HL-60 (cell line): ENCODE data around the gene KAZN.

Experiments used
- POLR2AphosphoS5 ChIP-seq: IDR thresholded peaks from 2 replicates; pipeline ENCODE4 v1.6.1; 2012; ENCODE audit warnings: low read depth
- SPI1 ChIP-seq: IDR thresholded peaks from 2 replicates; pipeline ENCODE4 v1.6.1; 2012; ENCODE audit warnings: low read depth, mild to moderate bottlenecking, borderline replicate concordance
- TF ChIP-seq, protein P1 (sequence below): IDR thresholded peaks from one replicate; pipeline ENCODE4 v1.5.1; 2011; ENCODE audit warnings: low read length, control low read depth, inconsistent platforms; ENCODE audit not compliant: insufficient read depth
- TF ChIP-seq, protein P2 (sequence below): IDR thresholded peaks from 2 replicates; pipeline ENCODE4 v1.6.1; 2012; ENCODE audit warnings: low read depth; ENCODE audit not compliant: insufficient replicate concordance

- no peak for TF ChIP-seq SPI1
- TF ChIP-seq, protein P1, sequence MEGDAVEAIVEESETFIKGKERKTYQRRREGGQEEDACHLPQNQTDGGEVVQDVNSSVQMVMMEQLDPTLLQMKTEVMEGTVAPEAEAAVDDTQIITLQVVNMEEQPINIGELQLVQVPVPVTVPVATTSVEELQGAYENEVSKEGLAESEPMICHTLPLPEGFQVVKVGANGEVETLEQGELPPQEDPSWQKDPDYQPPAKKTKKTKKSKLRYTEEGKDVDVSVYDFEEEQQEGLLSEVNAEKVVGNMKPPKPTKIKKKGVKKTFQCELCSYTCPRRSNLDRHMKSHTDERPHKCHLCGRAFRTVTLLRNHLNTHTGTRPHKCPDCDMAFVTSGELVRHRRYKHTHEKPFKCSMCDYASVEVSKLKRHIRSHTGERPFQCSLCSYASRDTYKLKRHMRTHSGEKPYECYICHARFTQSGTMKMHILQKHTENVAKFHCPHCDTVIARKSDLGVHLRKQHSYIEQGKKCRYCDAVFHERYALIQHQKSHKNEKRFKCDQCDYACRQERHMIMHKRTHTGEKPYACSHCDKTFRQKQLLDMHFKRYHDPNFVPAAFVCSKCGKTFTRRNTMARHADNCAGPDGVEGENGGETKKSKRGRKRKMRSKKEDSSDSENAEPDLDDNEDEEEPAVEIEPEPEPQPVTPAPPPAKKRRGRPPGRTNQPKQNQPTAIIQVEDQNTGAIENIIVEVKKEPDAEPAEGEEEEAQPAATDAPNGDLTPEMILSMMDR: no peak
- TF ChIP-seq, protein P2, sequence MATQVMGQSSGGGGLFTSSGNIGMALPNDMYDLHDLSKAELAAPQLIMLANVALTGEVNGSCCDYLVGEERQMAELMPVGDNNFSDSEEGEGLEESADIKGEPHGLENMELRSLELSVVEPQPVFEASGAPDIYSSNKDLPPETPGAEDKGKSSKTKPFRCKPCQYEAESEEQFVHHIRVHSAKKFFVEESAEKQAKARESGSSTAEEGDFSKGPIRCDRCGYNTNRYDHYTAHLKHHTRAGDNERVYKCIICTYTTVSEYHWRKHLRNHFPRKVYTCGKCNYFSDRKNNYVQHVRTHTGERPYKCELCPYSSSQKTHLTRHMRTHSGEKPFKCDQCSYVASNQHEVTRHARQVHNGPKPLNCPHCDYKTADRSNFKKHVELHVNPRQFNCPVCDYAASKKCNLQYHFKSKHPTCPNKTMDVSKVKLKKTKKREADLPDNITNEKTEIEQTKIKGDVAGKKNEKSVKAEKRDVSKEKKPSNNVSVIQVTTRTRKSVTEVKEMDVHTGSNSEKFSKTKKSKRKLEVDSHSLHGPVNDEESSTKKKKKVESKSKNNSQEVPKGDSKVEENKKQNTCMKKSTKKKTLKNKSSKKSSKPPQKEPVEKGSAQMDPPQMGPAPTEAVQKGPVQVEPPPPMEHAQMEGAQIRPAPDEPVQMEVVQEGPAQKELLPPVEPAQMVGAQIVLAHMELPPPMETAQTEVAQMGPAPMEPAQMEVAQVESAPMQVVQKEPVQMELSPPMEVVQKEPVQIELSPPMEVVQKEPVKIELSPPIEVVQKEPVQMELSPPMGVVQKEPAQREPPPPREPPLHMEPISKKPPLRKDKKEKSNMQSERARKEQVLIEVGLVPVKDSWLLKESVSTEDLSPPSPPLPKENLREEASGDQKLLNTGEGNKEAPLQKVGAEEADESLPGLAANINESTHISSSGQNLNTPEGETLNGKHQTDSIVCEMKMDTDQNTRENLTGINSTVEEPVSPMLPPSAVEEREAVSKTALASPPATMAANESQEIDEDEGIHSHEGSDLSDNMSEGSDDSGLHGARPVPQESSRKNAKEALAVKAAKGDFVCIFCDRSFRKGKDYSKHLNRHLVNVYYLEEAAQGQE: no peak
- no peak for TF ChIP-seq POLR2AphosphoS5
These were observed 226.9 kb downstream of the KAZN start for GRCh38 chr1:14825396-14825795.
